NCI-H146 (cell line): ENCODE measurements around the gene ACE.
A peak's percentile ranks its signal among the peaks of the same experiment; 100 is the strongest.

Experiments
- DNase-seq: peaks from one replicate; lab custom pipeline; 2025; lab: John Stamatoyannopoulos, UW

The ACE gene

DNA sequence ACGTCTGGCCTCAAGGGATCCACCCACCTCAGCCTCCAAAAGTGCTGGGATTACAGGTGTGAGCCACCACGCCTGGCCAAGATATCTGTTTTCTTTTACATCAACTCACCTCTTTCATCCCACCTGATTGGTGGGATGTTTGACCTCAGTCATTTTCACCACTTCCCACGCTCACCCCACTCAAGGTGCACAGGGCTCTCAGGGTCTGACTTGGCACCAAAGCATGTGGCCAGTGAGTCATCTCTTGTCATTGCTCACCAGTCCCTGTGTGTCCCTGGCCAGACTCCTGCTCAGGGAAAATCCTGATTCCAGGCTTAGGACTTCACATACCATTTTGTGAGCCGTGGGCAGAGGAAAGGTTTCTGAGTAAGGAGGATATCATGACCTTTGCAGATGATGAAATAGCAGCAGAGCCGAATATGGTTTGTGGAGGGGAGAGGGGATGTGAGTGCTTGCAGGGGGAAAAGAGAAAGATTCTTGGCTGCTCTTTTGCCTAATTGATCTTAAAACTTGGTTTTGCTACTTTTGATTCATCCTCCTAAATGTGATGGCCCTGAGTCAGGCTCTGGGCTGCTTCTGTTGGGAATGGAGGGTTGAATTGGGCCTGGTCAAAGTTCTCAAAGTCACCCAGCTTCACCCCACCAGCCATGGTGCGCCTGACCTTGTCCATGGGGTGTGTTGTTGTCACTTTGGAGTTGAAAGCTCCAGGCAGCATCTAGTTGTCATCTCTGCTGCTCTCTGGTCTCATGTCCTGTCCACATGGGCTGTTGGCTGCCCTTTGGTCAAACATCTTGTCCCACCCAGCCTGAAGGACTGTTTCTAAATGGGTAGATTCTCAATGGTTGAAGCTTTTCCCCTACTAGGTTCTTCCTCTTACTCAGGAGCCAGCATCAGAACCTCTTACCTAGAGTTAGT is 40.3 kb downstream of the ACE start:
- DNase-seq, result no peak

DNA sequence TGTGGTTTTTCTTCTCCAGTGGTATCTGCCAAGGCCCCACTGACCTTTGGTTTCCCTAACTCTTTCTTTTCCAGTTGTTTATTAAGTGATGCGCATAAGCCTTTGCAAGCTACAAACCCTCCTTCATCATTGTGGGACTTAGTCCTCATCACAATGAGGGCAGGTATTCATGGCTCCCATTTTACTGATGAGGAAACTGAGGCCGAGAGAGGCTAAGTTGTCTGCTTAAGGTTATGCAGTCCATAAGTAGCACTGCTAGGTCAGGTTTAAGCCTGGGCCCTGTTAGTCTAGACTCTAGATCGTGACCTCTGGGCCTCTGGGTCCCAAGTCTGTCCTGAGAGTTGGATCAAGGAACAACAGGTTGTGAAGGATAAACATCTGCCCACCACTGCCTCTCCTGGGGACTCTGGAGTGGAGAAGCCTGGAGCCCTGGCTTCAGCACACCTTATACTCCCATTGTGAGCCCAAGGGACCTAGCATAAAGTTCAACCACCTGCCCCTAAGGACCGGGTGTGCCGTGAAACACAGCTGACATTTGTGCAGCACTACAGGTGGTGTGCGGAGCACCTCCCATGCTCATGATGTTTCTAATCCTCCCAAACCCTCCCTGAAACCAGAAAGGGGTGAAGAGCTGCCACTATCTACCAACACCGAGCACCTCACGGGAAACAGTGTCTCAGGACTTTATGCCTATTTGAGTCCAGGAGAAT is 41.1 kb downstream of the ACE start:
- no peak for DNase-seq

DNA sequence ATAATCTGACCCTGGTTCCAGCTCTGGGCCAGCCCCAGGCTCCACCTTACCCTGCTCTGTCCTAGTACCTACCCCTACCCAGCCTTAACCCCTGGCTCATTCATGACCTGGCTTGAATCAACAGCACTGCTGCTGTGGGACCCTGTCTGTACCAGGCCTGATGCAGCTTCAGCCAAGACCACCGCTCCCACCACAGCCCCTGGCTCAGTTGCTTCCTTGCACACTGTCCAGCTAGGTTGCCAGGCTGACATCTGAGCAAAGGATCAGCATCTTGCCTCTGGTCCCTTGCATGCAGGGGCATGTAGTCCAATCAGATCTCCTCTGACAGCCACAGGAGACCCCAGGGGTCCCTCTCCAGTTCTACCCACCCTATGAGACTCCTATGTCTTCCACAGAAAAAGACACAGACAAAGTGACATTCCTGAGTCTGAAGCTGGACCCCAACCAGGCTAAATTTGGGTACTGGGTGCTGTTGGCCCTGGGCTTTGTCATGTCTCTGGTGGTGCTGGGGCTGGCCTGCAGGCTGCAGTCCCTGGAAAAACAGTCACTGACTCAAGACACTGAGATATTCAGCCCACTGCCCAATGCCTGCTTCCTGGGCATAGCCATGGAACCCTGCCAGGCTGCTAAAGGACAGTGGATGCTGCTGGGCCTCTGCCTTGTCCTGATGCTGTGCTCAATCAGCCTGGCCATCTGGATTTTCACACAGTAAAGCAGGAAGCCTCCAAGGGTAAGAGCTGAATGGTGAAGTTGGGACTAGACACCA is 42.4 kb downstream of the ACE start:
- DNase-seq, result no peak

DNA sequence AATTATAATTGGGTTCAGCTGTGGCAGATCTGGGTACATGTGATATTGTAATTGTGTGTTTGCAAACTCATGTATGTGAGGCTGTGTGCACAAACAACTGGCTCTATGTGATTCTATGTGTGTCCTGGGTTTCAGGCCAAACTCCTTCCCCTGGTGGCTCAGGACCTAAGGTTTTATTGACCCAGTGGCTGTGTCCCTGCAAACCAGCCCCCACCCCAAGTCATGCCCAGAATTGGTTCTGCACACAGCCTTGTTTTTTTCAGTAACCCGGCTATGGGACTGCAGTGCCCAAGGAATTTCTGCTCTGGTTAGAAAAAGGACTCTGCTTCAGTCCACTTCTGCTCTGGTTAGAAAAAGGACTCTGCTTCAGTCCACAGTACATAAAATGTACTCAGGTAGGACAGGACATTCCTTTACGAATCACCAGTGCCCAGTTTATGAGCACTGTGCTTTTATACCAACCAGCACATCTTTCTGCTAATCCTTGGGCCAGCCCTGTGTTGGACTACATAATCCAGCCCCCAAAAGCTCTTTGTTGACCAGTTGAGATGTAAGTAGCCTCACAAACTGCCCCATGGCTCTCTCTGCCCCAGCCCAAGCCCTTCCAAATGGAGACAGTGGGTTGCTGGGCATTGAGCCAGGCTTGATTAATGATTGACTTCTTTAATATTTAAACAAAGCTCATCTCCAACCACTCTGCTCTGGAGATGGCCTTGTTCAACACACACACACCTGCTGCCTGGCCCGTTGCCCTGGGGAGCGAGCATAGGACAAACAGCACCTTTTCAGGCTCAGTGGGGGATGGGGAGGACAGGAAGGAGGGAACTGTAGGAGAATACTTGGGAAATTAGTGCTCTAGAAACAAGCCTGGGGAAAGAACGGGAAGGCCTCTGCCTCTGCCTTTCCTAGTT is 43.4 kb downstream of the ACE start:
- peak; percentile 96 for DNase-seq

DNA sequence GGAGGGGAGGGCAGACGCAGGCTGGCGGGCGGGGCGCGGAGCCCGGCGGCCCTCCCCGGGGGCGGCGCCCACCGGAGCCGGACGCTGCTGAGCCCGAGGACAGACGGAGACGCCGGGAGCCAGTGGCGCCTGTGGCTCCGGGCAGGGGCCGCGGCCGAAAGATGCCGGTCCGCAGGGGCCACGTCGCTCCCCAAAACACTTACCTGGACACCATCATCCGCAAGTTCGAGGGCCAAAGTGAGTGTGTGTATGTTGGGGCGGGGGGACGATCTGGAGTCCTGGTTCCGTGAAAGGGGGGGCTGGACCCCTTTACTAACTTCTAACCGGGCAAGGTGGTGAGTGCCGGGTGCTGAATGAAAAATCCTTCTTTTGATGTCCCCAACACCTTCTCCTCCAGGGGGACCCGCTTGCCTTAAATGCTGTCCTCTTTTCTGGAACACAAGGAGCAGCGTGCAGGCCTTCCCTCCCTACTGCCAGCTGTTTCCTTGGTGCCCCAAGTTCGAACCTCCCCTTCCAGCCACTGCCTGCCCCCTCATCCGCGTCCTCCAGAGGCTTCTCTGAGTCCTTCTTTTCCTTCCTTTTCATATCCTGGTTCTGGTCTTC is 46.5 kb downstream of the ACE start, which contains the start of gene KCNH6:
Gene KCNH6 (plus strand): TSS at position 106 of the 603 bp plus-strand sequence. CDS start 56 bp downstream, at position 162.
- no peak for DNase-seq

DNA sequence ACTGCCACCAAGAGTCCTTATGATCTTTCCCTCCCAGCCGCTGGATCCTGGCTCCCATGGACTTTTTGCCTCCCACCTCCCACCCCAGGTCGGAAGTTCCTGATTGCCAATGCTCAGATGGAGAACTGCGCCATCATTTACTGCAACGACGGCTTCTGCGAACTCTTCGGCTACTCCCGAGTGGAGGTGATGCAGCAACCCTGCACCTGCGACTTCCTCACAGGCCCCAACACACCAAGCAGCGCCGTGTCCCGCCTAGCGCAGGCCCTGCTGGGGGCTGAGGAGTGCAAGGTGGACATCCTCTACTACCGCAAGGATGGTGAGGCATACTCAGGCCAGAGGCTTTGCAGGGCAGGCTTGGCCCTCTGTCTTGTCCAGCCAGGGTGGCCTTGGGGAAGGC is 47.2 kb downstream of the ACE start:
- no peak for DNase-seq

DNA sequence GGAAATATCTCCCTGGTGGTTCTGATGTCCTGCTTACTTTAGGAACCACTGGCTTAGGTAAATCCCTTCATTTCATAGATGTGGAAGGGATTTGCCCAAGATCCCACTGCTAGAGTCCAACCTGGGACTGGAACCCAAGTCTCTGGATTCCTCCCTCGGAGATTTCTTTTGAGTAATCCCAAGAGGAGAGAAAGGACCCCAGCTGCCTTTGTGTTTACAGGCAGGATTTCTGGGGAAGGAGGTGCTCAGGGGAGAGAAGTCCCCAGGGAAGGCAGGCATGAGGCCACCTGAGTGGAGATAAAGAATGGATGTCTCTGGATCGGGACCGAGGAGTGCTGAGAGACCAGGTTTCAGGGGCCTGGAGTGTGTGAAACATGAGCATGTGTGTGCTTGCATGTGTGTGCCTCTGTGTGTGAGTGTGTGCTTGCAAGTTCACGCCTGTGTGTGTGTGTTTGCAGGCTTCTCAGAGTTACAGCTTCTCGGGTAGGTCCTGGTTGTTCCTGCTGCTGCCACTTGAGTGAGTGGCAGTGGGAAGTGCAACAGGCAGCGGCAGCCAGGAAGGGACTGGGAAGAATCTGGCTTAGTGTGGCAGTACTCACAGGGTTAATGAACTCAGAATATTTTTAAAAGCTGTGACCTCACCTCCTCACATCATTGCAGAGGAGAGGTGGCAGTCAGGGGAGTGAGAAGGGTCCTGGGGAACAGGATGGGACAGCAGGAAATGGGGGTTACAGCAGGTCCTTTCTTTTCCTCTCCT is 48.5 kb downstream of the ACE start:
- DNase-seq, result no peak

DNA sequence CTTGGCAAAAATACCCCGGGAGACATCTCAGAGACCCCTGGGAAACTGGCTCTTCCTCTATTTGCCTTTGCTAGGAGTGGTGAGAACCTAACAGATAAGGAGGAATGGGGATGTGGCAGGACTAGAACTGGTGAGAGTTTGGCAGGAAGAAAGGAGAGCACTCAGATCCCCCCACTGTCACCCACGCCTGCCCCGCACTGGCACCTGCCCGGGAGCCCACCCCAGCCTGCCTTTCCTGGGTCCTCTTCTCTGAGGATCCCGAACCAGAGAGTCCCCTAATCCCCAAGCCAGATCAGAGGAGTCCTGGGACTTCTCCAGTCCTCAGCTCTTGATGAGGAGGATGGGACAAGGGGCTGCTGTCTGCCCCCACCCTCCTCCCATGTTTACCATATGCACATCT is 50.0 kb downstream of the ACE start:
- DNase-seq, result no peak

DNA sequence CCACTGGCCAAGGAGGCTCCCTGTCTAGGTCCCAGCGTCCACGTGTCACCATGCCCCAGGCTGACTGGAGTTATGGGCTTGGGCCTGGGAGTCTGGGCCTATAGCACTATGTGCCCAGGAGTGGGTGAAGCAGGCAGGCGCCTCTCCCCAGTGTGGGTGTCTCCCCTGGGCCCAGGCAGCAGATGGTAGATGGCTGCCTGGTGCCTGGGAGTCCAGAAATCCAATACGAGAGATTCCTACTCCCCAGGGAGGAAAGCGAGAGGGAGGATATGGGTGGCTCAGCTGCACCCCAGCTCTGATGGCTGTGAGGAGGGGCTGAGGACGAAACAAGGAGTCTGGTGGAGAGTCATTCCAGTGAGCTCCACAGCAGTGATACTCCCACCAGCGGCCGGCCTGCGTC is 51.3 kb downstream of the ACE start:
- no peak for DNase-seq

DNA sequence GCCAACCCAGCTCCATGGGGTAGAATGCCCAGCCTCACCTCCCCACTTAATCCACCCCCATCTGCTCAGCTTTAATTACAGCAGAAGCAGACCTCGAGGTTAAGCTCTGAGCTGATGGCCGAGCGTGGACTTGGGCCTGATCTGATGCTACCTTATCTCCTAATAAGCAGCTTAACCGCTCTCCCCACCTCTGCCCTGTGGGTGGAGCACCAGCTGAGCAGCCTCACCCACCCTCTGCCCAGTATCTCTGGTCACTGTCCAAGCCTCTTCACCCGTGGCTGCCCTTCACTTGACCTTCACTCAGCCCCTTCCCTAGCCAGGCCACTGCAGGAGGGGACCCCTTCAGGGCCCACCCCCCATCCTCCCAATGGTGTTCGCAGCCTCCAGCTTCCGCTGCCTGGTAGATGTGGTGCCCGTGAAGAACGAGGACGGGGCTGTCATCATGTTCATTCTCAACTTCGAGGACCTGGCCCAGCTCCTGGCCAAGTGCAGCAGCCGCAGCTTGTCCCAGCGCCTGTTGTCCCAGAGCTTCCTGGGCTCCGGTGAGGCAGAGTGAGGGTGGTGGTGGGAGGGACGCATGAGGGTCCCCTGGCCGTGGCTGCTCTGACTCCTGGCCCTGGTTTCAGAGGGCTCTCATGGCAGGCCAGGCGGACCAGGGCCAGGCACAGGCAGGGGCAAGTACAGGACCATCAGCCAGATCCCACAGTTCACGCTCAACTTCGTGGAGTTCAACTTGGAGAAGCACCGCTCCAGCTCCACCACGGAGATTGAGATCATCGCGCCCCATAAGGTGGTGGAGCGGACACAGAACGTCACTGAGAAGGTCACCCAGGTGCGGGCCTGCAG is 53.1 kb downstream of the ACE start:
- no peak for DNase-seq

DNA sequence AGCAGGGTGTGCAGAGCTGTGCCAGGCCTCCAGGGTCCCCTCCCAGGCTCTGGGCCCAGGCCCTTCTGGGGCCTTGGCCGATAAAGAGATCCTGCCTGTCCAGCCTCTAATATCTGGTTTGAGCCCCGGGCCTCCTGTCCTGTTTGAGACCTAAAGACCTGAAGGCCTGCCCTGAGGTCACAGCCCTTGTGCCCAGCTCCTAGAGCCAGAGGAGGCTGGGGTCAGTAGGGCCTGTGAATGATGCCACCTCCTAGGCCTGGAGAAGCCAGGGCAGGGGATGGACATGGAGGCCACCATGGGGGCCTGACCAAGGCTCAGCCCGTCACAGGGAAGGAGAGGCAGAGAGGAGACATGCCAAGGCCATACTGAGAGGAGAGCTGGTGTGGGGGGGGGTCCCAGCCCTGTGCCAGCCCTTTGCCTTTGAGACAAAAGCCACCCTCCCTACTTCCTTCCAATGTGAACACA is 53.7 kb downstream of the ACE start:
- DNase-seq, result no peak

DNA sequence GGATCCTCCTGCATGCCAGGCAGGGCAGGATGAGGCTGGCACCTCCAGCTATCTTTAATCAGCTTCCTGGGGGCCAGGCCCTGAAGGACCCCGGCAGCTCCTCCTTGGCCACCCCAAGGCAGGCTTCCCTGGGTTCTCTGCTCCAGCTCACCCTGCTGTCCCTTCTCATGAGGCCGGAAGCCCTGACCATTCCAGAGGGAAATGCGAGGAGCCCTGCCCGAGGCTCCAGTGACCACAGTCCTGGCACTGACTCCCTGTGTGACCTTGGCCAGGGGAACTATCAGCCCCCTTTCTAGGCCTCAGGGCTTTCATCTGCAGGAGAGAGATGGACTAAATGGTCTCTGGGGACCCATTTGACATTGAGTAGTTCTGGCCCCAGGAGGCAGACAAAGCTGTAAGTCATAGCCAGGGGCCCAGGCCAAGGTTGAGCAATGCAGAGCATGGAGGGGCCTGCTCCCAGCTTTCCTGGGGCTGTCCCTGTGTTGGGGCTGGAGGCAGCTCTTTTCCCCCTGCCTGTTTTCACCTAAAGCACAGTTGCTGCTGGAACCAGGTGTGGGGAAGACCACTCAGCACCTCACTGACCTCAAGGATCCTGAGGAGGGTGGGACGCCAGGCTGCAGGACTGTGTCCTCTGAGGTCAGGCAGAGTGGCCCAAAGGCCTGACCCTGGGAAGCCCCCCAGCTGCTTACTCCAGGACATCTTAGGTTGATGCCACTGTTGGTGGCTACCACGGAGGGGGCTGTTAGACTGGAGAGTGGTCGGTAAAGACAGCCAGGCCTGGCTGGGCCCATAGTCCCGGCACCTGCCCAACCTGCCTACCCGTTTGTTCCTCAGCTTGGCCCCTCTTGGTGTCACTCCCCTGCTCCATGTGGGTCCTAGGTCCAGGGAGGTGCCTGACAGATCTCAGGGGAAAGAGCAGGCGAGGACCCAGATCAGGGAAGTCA is 54.4 kb downstream of the ACE start:
- no peak for DNase-seq

DNA sequence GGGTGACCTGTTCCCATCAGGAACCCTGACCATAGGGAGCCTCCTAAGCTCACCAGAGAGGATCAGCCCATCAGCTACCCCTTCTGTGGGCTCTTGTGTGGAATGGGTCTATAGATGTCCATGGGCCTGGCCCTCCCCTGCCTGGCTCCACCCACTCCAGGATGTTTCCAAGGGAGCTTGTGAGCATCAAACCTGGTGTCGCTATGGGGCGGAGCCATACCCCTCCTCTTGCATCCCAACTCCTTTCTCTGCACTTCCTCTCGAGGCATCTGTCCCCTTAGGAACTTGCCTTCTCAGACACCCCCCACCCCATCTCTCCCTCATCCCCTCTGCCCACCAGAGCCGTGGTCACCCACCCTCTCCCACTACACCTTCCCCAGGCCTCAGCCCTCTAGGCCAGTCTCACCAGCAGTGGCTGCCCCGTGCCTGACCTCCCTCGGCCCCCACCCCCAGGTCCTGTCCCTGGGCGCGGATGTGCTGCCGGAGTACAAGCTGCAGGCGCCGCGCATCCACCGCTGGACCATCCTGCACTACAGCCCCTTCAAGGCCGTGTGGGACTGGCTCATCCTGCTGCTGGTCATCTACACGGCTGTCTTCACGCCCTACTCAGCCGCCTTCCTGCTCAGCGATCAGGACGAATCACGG is 56.7 kb downstream of the ACE start:
- DNase-seq, result peak; percentile 9

DNA sequence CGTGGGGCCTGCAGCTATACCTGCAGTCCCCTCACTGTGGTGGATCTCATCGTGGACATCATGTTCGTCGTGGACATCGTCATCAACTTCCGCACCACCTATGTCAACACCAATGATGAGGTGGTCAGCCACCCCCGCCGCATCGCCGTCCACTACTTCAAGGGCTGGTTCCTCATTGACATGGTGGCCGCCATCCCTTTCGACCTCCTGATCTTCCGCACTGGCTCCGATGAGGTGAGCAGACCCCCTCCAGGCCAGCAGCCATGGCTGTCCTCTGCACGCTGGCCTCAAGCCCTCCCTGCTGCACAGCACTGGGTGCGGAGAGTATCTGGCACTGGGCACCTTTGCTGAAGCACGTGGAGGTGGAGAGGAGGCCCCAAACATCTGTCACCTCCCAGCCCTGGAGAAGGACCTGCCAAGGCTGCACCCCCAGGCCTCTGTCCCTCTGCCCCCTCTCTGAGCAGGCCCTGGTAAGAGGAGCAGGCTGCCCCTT is 57.3 kb downstream of the ACE start:
- no peak for DNase-seq

DNA sequence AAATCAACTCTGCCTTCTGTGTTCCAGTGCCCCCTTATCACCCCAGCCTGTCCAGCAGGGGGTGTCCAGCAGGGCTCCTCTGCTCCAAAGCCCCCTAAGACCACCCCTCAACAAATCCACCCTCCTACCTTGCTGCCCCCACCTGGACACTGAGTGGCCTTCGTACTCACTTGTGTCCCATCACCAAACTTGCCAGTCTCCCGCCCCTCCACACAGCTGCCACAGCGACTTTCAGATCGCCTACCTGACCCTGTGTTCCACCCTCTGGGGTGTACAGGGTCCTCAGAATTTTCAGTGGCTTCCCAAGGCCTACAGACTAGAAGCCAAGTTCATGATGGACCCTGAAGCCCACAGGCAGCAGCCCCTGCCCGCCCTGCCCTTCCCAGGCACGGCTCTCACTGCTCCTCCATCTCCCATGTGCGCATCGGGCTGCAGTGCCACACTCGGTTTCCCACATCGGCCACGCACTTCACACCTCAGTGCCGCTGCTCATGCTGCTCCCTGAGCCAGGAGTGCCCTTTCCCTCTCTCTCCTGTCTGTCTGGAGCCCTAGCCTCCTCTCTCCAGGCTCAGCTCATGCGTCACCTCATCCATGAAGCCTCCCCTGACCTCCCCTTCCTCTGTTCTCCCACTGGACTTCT is 58.1 kb downstream of the ACE start:
- no peak for DNase-seq

DNA sequence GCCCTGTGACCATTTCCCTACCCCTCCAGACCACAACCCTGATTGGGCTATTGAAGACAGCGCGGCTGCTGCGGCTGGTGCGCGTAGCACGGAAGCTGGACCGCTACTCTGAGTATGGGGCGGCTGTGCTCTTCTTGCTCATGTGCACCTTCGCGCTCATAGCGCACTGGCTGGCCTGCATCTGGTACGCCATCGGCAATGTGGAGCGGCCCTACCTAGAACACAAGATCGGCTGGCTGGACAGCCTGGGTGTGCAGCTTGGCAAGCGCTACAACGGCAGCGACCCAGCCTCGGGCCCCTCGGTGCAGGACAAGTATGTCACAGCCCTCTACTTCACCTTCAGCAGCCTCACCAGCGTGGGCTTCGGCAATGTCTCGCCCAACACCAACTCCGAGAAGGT is 58.8 kb downstream of the ACE start:
- DNase-seq, result no peak

DNA sequence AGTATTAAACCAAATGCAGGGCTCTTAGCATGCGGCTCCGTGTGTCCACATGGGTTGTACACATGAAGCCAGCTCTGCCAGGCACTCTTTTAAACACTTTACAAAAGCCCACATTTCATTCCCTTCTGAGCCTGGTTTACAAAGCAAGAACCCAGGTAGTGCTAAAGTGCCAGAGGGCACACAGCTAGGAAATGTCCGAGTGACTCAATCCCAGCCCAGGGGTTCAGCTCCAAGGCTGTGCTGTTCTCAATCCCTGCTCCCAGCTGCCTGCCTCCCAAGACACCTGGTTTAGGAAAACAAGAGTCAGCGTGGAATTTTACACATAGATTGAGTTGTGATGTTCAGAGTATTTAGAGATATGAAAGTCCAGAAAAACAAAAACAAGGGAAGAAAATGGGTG is 60.1 kb downstream of the ACE start:
- no peak for DNase-seq
